ENCODE measurements around the gene FAM163B. TPM values are rescaled to one million over a fixed set of nuclear protein-coding genes. Genes with fewer than 3 reads are reported as not detected.

The FAM163B gene
- total and polyA plus RNA-seq, 2 donors (not counting 3 experiments of a cell fraction or from before 2014, with no cell fraction given): not detected

- H3K4me2 ChIP-seq (ENCODE audit: insufficient read depth, low read length): no peak overlapping the region
- H3K27ac ChIP-seq (ENCODE audit: insufficient read depth, low read depth, low read length): no peak overlapping the region
- no peak overlapping the region for H2AFZ ChIP-seq (ENCODE audit: low read depth, low read length)
- no peaks in the 10 kb centered on the region for H3K9me3 ChIP-seq (replicated peaks; ENCODE audit: control insufficient read depth, insufficient read depth, low read length)
- no TSS peak for BruUV-seq (replicated peaks)
- POLR2A ChIA-PET: no interaction called here
- no peak overlapping the region for H3K9ac ChIP-seq (replicated peaks; ENCODE audit: extremely low read depth, insufficient read depth, low read length)
- CTCF ChIA-PET: interaction anchor here (1.2 kb wide), 1 partner anchor 9 kb away, joined by 5 read pairs; no protein-coding TSS in a partner anchor
- dilution Hi-C loops (cut with MboI; ENCODE audit: extremely low pct_ligation_motif_present, low sequenced_read_pairs) (no loop called here), intact Hi-C loops (cut with micrococcal nuclease) (no loop called here)
- H3K9me1 ChIP-seq (replicated peaks; ENCODE audit: control insufficient read depth, extremely low read depth, insufficient read depth, low read length): no peaks in the 10 kb centered on the region
- TF ChIP-seq CTCF (IDR thresholded peaks at IDR 0.05; ENCODE audit: extremely low read depth in 1 of 2, insufficient read depth in 1 of 2, low read depth in 1 of 2, low read length in 2 of 2) (no peak), JUN (IDR thresholded peaks at IDR 0.05; ENCODE audit: borderline replicate concordance, insufficient read depth, insufficient read length, low read depth) (no peak), FOS (IDR thresholded peaks at IDR 0.05; ENCODE audit: borderline replicate concordance, insufficient read depth, low read length) (no peak), POLR2A (IDR thresholded peaks at IDR 0.05; ENCODE audit: low read depth, low read length) (no peak), EZH2 (IDR thresholded peaks at IDR 0.05; ENCODE audit: borderline replicate concordance, low read depth, low read length, severe bottlenecking) (no peak), POLR2AphosphoS5 (IDR thresholded peaks at IDR 0.05; ENCODE audit: insufficient read depth, low read depth, low read length) (no peak), MAX (IDR thresholded peaks at IDR 0.05; ENCODE audit: insufficient read depth, insufficient read length) (no peak), GATA2 (IDR thresholded peaks at IDR 0.05; ENCODE audit: insufficient read depth, insufficient read length, low read depth, low read length) (no peak), MYC (IDR thresholded peaks at IDR 0.05; ENCODE audit: low read depth, low read length) (no peak)
- no peak overlapping the region for H3K4me3 ChIP-seq (replicated peaks in 1 of 3; ENCODE audit: insufficient read depth in 1 of 3, low read depth in 1 of 3, low read length in 3 of 3)
- DNase-seq (ENCODE audit: low read depth, low spot score) (no peak), FAIRE-seq (no peak)
- no peaks in the 10 kb centered on the region for H3K79me2 ChIP-seq (ENCODE audit: control insufficient read depth, insufficient read depth, low read length)
- H3K36me3 ChIP-seq (ENCODE audit: control insufficient read depth in 2 of 2, extremely low read depth in 1 of 2, insufficient read depth in 2 of 2, low read length in 2 of 2): no peaks in the 10 kb centered on the region
- H3K4me1 ChIP-seq (ENCODE audit: control insufficient read depth, extremely low read depth, insufficient read depth, low read length): peaks cover 2% of the 10 kb centered on the region
- H3K27me3 ChIP-seq (ENCODE audit: control insufficient read depth in 2 of 2, insufficient read depth in 2 of 2, low read length in 2 of 2): peaks cover 0 to 2% of the 10 kb centered on the region in 2 experiments
- H4K20me1 ChIP-seq (replicated peaks; ENCODE audit: control insufficient read depth, extremely low read depth, insufficient read depth, low read length): no peaks in the 10 kb centered on the region
Measured at GRCh38 chr9:133580419-133580738, 28.8 kb downstream of the FAM163B start.

Measured in endothelial cell of umbilical vein (primary cell).